ENCODE data around the gene KYAT1.

DNA sequence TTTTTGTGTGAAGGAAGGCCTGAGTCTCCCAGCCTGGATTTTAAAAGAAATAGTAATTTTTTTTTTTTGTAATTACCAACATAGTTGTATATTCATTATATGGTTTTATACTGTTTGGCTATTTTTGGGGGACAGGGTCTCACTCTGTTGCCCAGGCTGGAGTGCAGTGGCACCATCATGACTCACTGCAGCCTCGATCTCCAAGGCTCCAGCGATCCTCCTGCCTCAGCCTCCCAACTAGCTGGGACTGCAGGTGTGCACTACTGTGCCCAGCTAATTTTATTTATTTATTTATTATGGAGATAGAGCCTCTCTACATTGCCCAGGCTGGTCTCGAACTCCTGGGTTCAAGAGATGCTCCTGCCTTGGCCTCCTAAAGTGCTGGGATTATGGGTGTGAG lies 5.3 kb upstream of the KYAT1 start:
- TF ChIP-seq CTCF (IDR thresholded peaks at IDR 0.05; ENCODE audit: insufficient read depth, low read depth, low read length), result no peak
- TF ChIP-seq EZH2 (IDR thresholded peaks at IDR 0.05; ENCODE audit: insufficient read depth, low read length), result no peak
